Measurements from ENCODE around the gene ZFP2. TPM values are rescaled to one million over a fixed set of nuclear protein-coding genes. Genes with fewer than 3 reads are reported as not detected.
A peak's percentile ranks its signal among the peaks of the same experiment; 100 is the strongest.

ZFP2 gene
- total and polyA plus RNA-seq, 2 of the 13 experiments (the other 11 are each of a cell fraction or from before 2014, with no cell fraction given): 0.27 to 0.42 TPM

- TF ChIP-seq CBX1 (IDR thresholded peaks at IDR 0.05; ENCODE audit: low read depth) (no peak), IRF2 (CRISPR knock-in tag; IDR thresholded peaks at IDR 0.05) (peak; percentile 92), HOXA3 (CRISPR knock-in tag; IDR thresholded peaks at IDR 0.05) (peak; percentile 79), FOXK2 (IDR thresholded peaks at IDR 0.05) (no peak), ZNF256 (CRISPR knock-in tag; conservative IDR thresholded peaks at IDR 0.05) (no peak), ZNF746 (CRISPR knock-in tag; IDR thresholded peaks at IDR 0.05) (no peak), ZNF329 (CRISPR knock-in tag; IDR thresholded peaks at IDR 0.05; ENCODE audit: low read depth) (no peak), MAF1 (CRISPR knock-in tag; IDR thresholded peaks at IDR 0.05; ENCODE audit: borderline replicate concordance) (peak; percentile 37; the same call in 1 of the 2 replicates), ZNF3 (CRISPR knock-in tag; IDR thresholded peaks at IDR 0.05) (no peak), HCFC1 (IDR thresholded peaks at IDR 0.05; ENCODE audit: low read depth, low read length) (peak; percentile 97), HMG20B (CRISPR knock-in tag; conservative IDR thresholded peaks at IDR 0.05) (no peak), SOX5 (CRISPR knock-in tag; IDR thresholded peaks at IDR 0.05; ENCODE audit: borderline replicate concordance) (0 out of 2 replicates have a peak, but pooled peaks have one; percentile 12), SNAI1 (CRISPR knock-in tag; IDR thresholded peaks at IDR 0.05; ENCODE audit: borderline replicate concordance) (no peak), ZNF800 (CRISPR knock-in tag; IDR thresholded peaks at IDR 0.05) (peak; percentile 65; the same call in 1 of the 2 replicates), PLRG1 (conservative IDR thresholded peaks at IDR 0.05) (no peak), ZNF773 (CRISPR knock-in tag; IDR thresholded peaks at IDR 0.05; ENCODE audit: borderline replicate concordance) (no peak), TMF1 (CRISPR knock-in tag; IDR thresholded peaks at IDR 0.05; ENCODE audit: low read depth) (no peak), MATR3 (CRISPR knock-in tag; IDR thresholded peaks at IDR 0.05) (no peak), AGO2 (optimal IDR thresholded peaks at IDR 0.05; ENCODE audit: low read depth, low read length) (peak; percentile 36), SMAD1 (CRISPR knock-in tag; IDR thresholded peaks at IDR 0.05; ENCODE audit: borderline replicate concordance, low read depth) (0 out of 2 replicates have a peak, but pooled peaks have one; percentile 58), SIN3B (IDR thresholded peaks at IDR 0.05; ENCODE audit: low read length) (no peak), GATA4 (IDR thresholded peaks at IDR 0.05; ENCODE audit: borderline replicate concordance, low read depth) (peak; percentile 20; the same call in 1 of the 2 replicates), ETV6 (CRISPR knock-in tag; conservative IDR thresholded peaks at IDR 0.05) (peak; percentile 65; the same call in 1 of the 2 replicates), ZNF766 (CRISPR knock-in tag; IDR thresholded peaks at IDR 0.05; ENCODE audit: borderline replicate concordance) (peak; percentile 68; the same call in 1 of the 2 replicates), KDM2A (CRISPR knock-in tag; IDR thresholded peaks at IDR 0.05; ENCODE audit: borderline replicate concordance, low read depth) (peak; percentile 91), ZNF564 (CRISPR knock-in tag; IDR thresholded peaks at IDR 0.05) (peak; percentile 88)
- TF ChIP-seq, protein P1, sequence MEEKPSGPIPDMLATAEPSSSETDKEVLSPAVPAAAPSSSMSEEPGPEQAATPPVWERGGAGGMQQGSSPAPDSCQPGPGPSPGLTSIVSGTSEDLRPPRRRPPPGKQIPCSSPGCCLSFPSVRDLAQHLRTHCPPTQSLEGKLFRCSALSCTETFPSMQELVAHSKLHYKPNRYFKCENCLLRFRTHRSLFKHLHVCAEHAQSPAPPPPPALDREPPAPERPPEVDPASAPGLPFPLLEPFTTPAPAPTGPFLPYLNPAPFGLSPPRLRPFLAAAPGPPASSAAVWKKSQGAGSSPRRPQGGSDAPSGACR (CRISPR knock-in tag; IDR thresholded peaks at IDR 0.05): no peak; the same call in 1 of the 2 replicates
- TF ChIP-seq, protein P2, sequence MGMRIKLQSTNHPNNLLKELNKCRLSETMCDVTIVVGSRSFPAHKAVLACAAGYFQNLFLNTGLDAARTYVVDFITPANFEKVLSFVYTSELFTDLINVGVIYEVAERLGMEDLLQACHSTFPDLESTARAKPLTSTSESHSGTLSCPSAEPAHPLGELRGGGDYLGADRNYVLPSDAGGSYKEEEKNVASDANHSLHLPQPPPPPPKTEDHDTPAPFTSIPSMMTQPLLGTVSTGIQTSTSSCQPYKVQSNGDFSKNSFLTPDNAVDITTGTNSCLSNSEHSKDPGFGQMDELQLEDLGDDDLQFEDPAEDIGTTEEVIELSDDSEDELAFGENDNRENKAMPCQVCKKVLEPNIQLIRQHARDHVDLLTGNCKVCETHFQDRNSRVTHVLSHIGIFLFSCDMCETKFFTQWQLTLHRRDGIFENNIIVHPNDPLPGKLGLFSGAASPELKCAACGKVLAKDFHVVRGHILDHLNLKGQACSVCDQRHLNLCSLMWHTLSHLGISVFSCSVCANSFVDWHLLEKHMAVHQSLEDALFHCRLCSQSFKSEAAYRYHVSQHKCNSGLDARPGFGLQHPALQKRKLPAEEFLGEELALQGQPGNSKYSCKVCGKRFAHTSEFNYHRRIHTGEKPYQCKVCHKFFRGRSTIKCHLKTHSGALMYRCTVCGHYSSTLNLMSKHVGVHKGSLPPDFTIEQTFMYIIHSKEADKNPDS (CRISPR knock-in tag; IDR thresholded peaks at IDR 0.05): no peak
These were observed 35.8 kb upstream of the ZFP2 start, which contains the start of gene ZNF354B (continued) for GRCh38 chr5:178859625-178860521.
